ENCODE results near the gene ACOT6. TPM values are rescaled to one million over a fixed set of nuclear protein-coding genes. Genes with fewer than 3 reads are reported as not detected.
"Not testable (repeated sequence)": the region's sequence is repeated elsewhere in the genome, so short reads cannot be mapped to it uniquely, and the experiment has no call there.

Gene ACOT6
- total RNA-seq, 1 donor from 2014 or later: not detected

- no peak for ATAC-seq
Measured at GRCh38 chr14:73651005-73651404, 38.7 kb downstream of the ACOT6 start.

- no peak for ATAC-seq
Measured at GRCh38 chr14:73655851-73656250, 43.5 kb downstream of the ACOT6 start.

GRCh38 chr14:73659202-73659601 is 46.9 kb downstream of the ACOT6 start:
- not testable (repeated sequence) for ATAC-seq

- ATAC-seq: no peak
Measured at GRCh38 chr14:73660511-73660910, 48.2 kb downstream of the ACOT6 start.

GRCh38 chr14:73661872-73662271 is 49.6 kb downstream of the ACOT6 start:
- ATAC-seq: no peak

- ATAC-seq: peak; percentile 99
Measured at GRCh38 chr14:73662487-73662943, 50.2 kb downstream of the ACOT6 start.

GRCh38 chr14:73663548-73664212 is 51.4 kb downstream of the ACOT6 start:
- no peak for ATAC-seq

GRCh38 chr14:73665130-73665529 is 52.8 kb downstream of the ACOT6 start:
- ATAC-seq: no peak

GRCh38 chr14:73666583-73666982 is 54.3 kb downstream of the ACOT6 start:
- no peak for ATAC-seq

GRCh38 chr14:73667854-73668253 is 55.5 kb downstream of the ACOT6 start:
- no peak for ATAC-seq

Other genes with a start within 250 kb of the ACOT6 start
- gene NUMB, start 154.0 kb upstream of the ACOT6 start, total RNA-seq: 49.2 TPM
- 7.1 TPM for gene RIOX1, start 121.6 kb upstream of the ACOT6 start, total RNA-seq
- gene ACOT1, start 75.4 kb upstream of the ACOT6 start, total RNA-seq: 2.7 TPM
- gene HEATR4, start 53.6 kb upstream of the ACOT6 start, total RNA-seq: 0.04 TPM
- 7.2 TPM for gene ACOT2, start 43.3 kb upstream of the ACOT6 start, total RNA-seq
- 1.0 TPM for gene ACOT4, start 20.6 kb upstream of the ACOT6 start, total RNA-seq
- gene DNAL1, start 32.5 kb downstream of the ACOT6 start, total RNA-seq: 4.1 TPM
- 11.6 TPM for gene PNMA1, start 101.9 kb downstream of the ACOT6 start, total RNA-seq
- gene PTGR2, start 239.3 kb downstream of the ACOT6 start, total RNA-seq: 8.6 TPM